HG03095 (cell line): ENCODE data around the gene DLGAP1.
"Not testable (repeated sequence)": the region's sequence is repeated elsewhere in the genome, so short reads cannot be mapped to it uniquely, and the experiment has no call there.

Experiments used
- ATAC-seq: cut with Tn5 transposase; IDR thresholded peaks from one replicate; pipeline ENCODE4 v1.9.1; 2021; ENCODE audit warnings: moderate library complexity; ENCODE audit not compliant: unreplicated experiment

The DLGAP1 gene

GRCh38 chr18:3615374-3615985 is 839.6 kb downstream of the DLGAP1 start:
- no peak for ATAC-seq

GRCh38 chr18:3612315-3612714 is 842.8 kb downstream of the DLGAP1 start:
- ATAC-seq, result no peak

DNA sequence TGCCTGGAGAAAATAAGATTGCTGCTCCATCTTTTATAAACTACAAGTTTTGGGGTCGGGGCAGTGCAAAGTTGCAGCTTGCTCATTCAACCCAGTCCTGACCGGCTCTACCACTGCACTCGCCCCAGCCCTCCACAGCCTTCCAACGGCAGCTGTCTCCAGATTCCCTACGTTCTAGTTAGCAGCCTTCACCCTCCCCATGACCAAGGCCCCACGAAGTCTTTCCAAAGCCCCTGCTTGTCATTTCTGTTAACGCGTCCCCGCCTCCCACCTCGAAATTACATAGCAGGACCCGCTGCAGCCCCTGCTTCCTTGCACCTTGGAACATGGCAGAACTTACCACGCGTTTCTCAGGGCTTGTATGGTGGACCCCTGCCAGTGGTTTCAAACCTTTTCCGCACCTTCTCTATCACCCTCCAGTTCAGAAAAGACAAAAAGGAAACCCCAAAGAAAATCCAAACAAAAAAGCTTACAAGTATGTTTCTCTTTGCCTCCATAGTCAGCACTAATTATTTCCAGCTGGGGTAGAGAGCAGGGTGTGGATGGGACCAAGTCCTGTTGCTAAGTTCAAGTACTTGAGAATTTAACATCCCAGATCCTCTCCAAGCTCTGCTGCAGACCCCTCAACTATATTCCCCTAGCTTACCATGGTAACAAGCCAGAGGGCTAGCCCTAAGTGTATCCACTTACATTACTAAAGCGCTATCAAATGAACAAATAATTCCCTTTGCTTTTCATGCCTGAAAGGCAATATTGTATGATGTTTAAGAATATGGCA is 843.6 kb downstream of the DLGAP1 start:
- no peak for ATAC-seq

GRCh38 chr18:3610813-3611212 is 844.3 kb downstream of the DLGAP1 start:
- no peak for ATAC-seq

- ATAC-seq, result no peak
Observed at GRCh38 chr18:3610188-3610708, 844.9 kb downstream of the DLGAP1 start.

DNA sequence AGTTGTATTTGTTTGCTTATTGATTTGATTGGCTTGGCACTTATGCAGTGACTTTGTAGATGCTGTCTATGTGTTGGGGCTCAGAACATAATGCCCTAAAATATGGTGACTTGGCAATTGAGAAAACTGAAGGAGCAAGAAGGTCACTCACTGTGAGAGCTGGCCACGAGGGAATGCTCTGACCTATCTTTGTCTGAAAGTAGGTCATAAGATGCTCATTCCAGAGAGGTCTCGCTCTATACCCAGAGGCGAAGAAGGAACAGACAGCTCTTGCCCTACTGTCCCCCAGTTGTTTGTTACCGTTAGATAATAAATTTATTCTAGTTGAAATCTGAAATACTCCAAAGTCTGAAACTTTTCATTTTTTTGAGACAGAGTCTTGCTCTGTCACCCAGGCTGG is 846.6 kb downstream of the DLGAP1 start:
- no peak for ATAC-seq

- not testable (repeated sequence) for ATAC-seq
Observed at GRCh38 chr18:3608099-3608453, 847.0 kb downstream of the DLGAP1 start.

- ATAC-seq, result no peak
Observed at GRCh38 chr18:3607309-3608098, 847.6 kb downstream of the DLGAP1 start.

DNA sequence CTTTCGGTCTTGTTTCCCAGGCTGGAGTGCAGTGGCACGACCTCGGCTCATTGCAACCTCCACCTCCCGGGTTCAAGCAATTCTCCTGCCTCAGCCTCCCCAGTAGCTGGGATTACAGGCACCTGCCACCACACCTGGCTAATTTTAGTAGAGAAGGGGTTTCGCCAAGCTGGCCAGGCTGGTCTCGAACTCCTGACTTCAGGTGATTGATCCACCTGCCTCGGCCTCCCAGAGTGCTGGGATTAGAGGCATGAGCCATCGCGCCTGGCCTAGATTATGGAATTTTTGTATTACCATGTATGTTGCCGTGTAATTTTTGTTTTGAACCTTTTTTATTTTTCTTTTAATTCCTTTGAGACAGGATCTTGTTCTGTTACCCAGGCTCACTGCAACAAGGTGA is 848.2 kb downstream of the DLGAP1 start:
- ATAC-seq, result not testable (repeated sequence)

DNA sequence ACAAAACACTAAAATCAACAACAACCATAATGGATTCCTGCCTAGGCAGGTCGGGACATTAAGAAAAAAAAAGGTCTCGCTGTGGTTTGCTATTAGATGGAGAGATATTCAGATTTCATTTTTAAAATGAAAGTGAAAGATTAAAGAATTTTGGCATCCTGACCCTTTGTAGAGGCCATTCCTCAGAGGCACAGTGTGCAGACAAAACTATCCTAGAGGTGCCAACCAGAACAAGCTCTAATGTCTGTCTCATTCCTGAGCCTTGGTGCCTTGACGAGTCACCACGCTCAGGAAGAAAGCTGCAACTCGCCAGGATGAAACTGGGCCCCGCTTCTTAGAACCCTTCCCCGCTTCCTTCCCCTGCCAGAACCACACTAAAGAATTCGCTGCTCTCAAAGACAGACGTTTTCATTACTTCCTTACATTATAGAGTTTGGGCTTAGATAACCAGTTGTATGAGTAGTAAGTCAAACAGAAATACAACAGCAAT is 849.1 kb downstream of the DLGAP1 start:
- no peak for ATAC-seq

- no peak for ATAC-seq
Observed at GRCh38 chr18:3605486-3605952, 849.6 kb downstream of the DLGAP1 start.

DNA sequence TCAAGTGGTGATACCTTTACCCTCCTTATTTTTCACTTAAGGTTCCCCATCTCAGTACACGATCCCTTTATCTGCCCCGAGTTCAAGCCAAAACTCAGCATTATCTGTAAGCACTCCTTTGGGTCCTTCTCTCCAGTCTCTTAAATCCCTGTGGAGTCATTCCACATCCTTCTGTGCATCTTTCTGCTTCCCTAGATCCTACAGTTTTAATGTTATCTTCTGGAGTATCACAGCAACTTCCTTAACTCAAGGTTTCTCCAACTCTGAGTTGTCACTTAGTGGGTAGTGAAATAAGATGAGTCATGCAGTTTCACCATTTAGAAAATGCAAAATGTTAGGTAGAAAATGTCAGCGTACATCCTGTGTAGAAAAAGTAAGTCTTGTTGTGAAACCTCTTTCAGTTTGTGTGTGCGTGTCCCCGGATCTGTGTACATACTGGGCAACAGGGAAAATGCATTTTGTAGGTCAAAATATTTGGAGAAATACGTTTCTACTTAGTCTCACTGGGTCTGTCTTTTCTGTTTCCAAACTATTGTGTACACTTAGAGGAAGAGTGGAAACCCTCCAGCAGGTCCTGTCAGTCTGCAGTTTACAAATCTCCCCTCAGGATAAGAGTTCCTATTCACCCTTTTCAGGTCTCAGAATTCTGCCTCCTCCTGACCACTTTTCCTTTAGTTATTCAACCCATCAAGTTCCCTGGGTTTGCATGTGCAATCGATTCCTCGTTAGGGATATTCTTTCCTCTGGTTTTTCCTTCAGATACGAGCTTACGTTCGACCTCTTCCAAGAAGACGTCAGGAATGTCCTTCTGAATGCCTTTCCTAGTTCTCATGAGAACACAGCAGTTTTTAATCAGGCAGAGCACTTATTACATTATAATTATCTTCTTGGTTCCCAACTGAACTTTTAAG is 850.4 kb downstream of the DLGAP1 start:
- peak; percentile 94 for ATAC-seq

GRCh38 chr18:3604235-3604497 is 850.9 kb downstream of the DLGAP1 start:
- no peak for ATAC-seq

GRCh38 chr18:3603421-3604234 is 851.5 kb downstream of the DLGAP1 start:
- no peak for ATAC-seq

DNA sequence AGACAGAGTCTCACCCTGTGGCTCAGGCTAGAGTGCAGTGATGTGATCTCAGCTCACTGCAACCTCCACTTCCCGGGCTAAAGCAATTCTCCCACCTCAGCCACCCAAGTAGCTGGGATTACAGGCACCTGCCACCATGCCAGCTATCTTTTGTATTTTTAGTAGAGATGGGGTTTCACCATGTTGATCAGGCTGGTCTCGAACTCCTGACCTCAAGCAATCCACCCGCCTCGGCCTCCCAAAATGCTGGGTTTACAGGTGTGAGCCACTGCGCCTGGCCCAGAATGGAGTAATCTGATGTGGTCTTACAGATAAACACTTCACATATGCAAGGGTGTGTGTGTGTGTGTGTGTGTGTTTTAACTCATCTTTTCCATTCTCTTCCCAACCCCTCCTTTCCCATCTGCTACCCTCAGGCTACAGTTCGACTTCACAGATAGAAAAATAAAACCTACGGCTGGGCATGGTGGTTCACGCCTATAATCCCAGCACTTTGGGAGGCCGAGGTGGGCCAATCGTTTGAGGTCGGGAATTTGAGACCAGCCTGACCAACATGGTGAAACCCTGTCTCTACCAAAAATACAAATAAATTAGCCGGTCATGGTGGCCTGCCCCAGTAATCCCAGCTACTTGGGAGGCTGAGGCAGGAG is 853.9 kb downstream of the DLGAP1 start:
- ATAC-seq, result not testable (repeated sequence)

- ATAC-seq, result no peak
Observed at GRCh38 chr18:3599861-3600260, 855.2 kb downstream of the DLGAP1 start.

GRCh38 chr18:3599195-3599594 is 855.9 kb downstream of the DLGAP1 start:
- no peak for ATAC-seq

DNA sequence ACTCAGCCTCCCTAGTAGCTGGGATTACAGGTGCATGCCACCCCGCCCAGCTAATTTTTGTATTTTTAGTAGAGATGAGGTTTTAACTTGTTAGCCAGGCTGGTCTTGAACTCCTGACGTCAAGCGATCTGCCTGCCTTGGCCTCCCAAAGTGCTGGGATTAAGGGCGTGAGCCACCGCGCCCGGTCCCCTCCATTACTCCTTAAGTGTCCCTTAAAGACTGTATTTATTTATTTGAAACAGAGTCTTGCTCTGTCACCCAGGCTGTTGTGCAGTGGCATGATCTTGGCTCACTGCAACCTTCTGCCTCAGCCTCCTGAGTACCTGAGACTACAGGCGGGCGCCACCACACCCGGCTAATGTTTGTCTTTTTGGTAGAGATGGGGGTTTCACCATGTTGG is 856.5 kb downstream of the DLGAP1 start:
- no peak for ATAC-seq
